Activated B cell treated with CpG ODN at 0.5 μM for 24 hours (primary cell): Measurements from ENCODE around the gene EPB41L1. TPM values are rescaled to one million over a fixed set of nuclear protein-coding genes. Genes with fewer than 3 reads are reported as not detected.

Experiments used
- ATAC-seq: fragments of 200-7000 bp; cut with Tn5 transposase; one replicate; pipeline ENCODE4 v1.10.0; 2021; ENCODE audit warnings: low read depth, mild to moderate bottlenecking, moderate library complexity
- CTCF ChIA-PET: fragments of 350-600 bp; sonication (Branson Sonifier 250); formaldehyde crosslinking; loops from one replicate; lab custom pipeline; 2021; ENCODE audit warnings: antibody characterized with exemption; lab: Charles Lee
- POLR2A ChIA-PET: fragments of 350-600 bp; sonication (Branson Sonifier 250); formaldehyde crosslinking; loops from one replicate; lab custom pipeline; 2021; ENCODE audit warnings: antibody characterized with exemption; lab: Charles Lee
- DNase-seq: peaks from one replicate; pipeline ENCODE4 v3.0.0; 2022
- H3K27ac Mint-ChIP-seq: one replicate; pipeline ENCODE4 v1.8.0; 2020; ENCODE audit warnings: mixed read lengths
- H3K27me3 Mint-ChIP-seq: one replicate; pipeline ENCODE4 v1.8.0; 2021; ENCODE audit warnings: mixed read lengths
- H3K36me3 Mint-ChIP-seq: one replicate; pipeline ENCODE4 v1.8.0; 2021; ENCODE audit warnings: low read depth, mixed read lengths
- H3K4me1 Mint-ChIP-seq: one replicate; pipeline ENCODE4 v1.8.0; 2021; ENCODE audit warnings: mixed read lengths
- H3K4me3 Mint-ChIP-seq: one replicate; pipeline ENCODE4 v1.8.0; 2020; ENCODE audit warnings: mild to moderate bottlenecking, mixed read lengths
- H3K9me3 Mint-ChIP-seq: one replicate; pipeline ENCODE4 v1.8.0; 2020; ENCODE audit warnings: mixed read lengths
- intact Hi-C: fragments of 100-400 bp; cut with micrococcal nuclease; formaldehyde crosslinking; loops from one replicate; pipeline ENCODE4 v1.15.1; 2024
- total RNA-seq: library from RNA; stranded (reverse); gene quantifications from 2 replicates; pipeline ENCODE4 v1.2.3, GENCODE V29; 2022
- TF ChIP-seq, protein P1 (sequence below): fragments of 200-600 bp; IDR thresholded peaks from one replicate; pipeline ENCODE4 v1.8.0; 2022; ENCODE audit warnings: antibody characterized with exemption, mild to moderate bottlenecking

The EPB41L1 gene
- total RNA-seq, 1 donor from 2014 or later, result 0.64 TPM

DNA sequence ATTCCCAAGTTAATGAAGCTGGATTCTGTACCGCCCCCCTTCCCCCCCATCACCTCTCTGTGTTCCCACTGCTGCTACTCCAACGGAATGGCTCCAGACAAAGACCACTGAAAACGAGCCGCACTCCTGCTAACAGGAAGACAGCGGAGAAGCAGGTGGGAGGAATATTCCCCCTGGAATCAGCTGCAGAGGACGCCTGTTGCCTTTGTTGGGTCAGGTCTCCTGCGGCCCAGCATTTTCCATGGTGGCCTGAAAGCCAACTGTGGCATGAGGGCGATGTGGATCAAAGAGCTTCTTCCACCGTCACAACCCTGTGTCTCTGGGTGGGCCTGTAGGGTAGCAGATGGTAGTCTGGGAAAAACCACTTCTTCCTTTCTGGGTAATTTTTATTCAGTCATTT, 98.5 kb downstream of the EPB41L1 start:
- ChIA-PET CTCF (no interaction called here), POLR2A (no interaction called here)
- Mint-ChIP-seq H3K36me3 (peaks cover 76% of the 10 kb centered on the region), H3K27me3 (no peaks in the 10 kb centered on the region), H3K4me1 (no peaks in the 10 kb centered on the region), H3K4me3 (no peak overlapping the region), H3K27ac (no peak overlapping the region), H3K9me3 (no peaks in the 10 kb centered on the region)
- no peak for DNase-seq
- TF ChIP-seq, protein P1, sequence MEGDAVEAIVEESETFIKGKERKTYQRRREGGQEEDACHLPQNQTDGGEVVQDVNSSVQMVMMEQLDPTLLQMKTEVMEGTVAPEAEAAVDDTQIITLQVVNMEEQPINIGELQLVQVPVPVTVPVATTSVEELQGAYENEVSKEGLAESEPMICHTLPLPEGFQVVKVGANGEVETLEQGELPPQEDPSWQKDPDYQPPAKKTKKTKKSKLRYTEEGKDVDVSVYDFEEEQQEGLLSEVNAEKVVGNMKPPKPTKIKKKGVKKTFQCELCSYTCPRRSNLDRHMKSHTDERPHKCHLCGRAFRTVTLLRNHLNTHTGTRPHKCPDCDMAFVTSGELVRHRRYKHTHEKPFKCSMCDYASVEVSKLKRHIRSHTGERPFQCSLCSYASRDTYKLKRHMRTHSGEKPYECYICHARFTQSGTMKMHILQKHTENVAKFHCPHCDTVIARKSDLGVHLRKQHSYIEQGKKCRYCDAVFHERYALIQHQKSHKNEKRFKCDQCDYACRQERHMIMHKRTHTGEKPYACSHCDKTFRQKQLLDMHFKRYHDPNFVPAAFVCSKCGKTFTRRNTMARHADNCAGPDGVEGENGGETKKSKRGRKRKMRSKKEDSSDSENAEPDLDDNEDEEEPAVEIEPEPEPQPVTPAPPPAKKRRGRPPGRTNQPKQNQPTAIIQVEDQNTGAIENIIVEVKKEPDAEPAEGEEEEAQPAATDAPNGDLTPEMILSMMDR, result no peak
- intact Hi-C loops, result no loop called here
- ATAC-seq, result no peak

DNA sequence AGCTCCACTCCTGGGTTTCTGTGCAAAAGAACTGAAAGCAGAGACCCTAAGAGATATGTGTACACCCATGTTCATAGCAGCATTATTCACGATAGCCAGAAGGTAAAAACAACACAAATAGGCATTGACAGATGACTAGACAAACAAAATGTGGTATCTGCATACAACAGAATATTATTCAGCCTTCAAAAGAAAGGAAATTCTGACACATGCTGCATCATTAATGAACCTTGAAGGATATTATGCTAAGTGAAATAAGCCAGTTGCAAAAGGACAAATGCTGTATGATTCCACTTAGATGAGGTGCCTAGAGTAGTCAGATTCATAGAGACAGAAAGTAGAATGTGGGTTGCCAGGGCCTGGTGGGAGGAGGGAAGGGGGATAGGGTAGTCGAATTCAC, 99.5 kb downstream of the EPB41L1 start:
- H3K36me3 Mint-ChIP-seq, result peaks cover 67% of the 10 kb centered on the region
- no peaks in the 10 kb centered on the region for H3K9me3 Mint-ChIP-seq
- no peak for ATAC-seq
- intact Hi-C loops, result no loop called here
- H3K4me3 Mint-ChIP-seq, result no peak overlapping the region
- CTCF ChIA-PET, result no interaction called here
- H3K27ac Mint-ChIP-seq, result no peak overlapping the region
- DNase-seq, result no peak
- POLR2A ChIA-PET, result no interaction called here
- H3K27me3 Mint-ChIP-seq, result no peaks in the 10 kb centered on the region
- H3K4me1 Mint-ChIP-seq, result no peaks in the 10 kb centered on the region
- TF ChIP-seq, protein P1, result no peak

DNA sequence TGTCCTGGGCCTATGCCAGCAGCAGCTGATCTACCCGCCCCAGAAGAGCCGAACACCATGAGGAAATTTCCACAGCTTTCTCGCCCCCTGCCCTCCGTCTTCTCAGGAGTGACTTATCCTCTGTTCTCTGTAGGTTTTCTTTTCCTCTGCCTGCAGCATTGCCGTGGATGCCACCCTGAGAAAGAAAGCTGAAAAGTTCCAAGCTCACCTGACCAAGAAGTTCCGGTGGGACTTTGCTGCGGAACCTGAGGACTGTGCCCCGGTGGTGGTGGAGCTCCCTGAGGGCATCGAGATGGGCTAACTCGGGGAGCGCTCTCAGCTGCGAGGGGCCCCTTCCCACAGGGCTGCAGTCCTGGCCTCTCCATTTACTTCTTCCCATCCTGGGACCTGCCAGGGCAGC, 100.9 kb downstream of the EPB41L1 start:
- TF ChIP-seq, protein P1, result no peak
- Mint-ChIP-seq H3K9me3 (no peaks in the 10 kb centered on the region), H3K4me3 (no peak overlapping the region), H3K4me1 (no peaks in the 10 kb centered on the region), H3K27me3 (no peaks in the 10 kb centered on the region), H3K36me3 (peaks cover 57% of the 10 kb centered on the region), H3K27ac (no peak overlapping the region)
- intact Hi-C loops, result no loop called here
- DNase-seq (no peak), ATAC-seq (no peak)
- POLR2A ChIA-PET, result interaction anchor here (1.2 kb wide), 1 partner anchor 11 kb away, joined by 4 read pairs; no protein-coding TSS in a partner anchor
- CTCF ChIA-PET, result no interaction called here

DNA sequence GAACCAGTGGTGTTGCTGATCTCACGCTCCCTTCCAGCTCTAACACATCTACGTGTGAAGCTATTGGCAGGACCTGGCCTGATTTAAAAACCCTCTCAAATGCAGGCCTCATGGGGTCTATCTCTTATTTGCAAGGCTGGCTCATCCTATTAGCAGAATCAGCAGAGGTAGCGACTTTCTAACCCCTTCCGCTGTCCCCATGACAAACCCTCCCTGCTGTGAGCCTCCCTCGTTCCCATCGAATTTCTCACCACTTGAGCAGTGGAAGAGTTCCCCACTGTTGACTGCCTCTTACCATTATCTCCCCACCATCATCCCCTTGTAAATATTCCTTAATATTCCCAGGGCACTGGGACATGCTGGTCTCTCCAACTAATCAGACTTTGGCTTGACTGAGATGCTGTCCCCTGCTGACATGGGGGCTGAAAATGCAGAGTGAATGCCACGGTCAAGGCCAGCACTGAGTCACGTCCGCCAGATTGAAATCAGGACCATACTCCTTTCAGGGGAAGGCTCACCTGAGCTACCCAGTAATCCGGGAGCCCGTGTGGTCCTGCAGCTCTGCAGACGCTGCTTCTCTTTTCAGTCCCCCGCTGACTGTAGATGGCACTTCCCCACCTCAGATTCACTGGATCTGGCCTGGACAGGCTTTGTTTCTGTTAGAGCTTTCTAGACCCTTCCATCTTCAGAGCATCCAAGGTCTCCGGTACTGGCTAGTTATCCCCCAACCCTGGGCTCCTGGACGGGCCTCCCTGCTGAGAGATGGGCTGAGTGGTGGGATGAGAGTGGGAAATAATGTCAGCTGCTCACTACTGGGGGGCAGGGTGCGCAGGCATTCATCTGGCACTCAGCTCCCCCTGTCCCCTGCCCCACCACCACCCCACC, 104.9 kb downstream of the EPB41L1 start:
- peaks cover 28% of the 10 kb centered on the region for H3K36me3 Mint-ChIP-seq
- intact Hi-C loops, result no loop called here
- H3K27me3 Mint-ChIP-seq, result no peaks in the 10 kb centered on the region
- no peaks in the 10 kb centered on the region for H3K9me3 Mint-ChIP-seq
- ATAC-seq (no peak), DNase-seq (no peak)
- no peaks in the 10 kb centered on the region for H3K4me1 Mint-ChIP-seq
- H3K27ac Mint-ChIP-seq, result no peak overlapping the region
- POLR2A ChIA-PET, result no interaction called here
- H3K4me3 Mint-ChIP-seq, result no peak overlapping the region
- CTCF ChIA-PET, result no interaction called here
- TF ChIP-seq, protein P1, result no peak

DNA sequence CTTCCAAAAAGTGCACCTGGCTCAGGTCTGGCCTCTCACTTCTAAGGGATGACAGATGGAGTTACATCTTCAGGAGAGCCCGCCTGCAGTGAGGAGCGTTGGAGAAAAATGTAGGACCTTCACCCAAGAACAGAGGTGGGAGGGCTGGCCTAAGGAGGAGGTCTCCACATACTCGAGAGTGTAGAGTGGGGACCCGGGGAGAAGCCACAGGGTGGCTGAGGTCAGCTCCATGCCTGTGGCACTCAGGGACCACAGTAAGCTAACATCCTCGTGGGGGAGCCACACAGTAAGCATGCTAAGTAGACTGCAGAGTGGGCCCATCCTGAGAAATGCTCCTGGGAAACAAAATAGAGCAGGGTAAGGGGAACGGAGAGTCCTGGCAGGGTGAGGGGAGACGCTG, 105.8 kb downstream of the EPB41L1 start:
- intact Hi-C loops, result no loop called here
- Mint-ChIP-seq H3K4me1 (no peaks in the 10 kb centered on the region), H3K27me3 (no peaks in the 10 kb centered on the region), H3K9me3 (no peaks in the 10 kb centered on the region), H3K36me3 (peaks cover 20% of the 10 kb centered on the region), H3K27ac (no peak overlapping the region), H3K4me3 (no peak overlapping the region)
- TF ChIP-seq, protein P1, result no peak
- CTCF ChIA-PET, result no interaction called here
- POLR2A ChIA-PET, result no interaction called here
- ATAC-seq (no peak), DNase-seq (no peak)
